NCI-H524 treated with DMSO at 0.1 percent for 48 hours (cell line): ENCODE measurements around the gene EPB41L4A.

Experiments
- DNase-seq: peaks from one replicate; lab custom pipeline; 2025; lab: John Stamatoyannopoulos, UW

Gene EPB41L4A

GRCh38 chr5:112353678-112354077 lies 65.4 kb downstream of the EPB41L4A start:
- no peak for DNase-seq

- no peak for DNase-seq
Measured at GRCh38 chr5:112351225-112351624, 67.9 kb downstream of the EPB41L4A start.

- DNase-seq, result no peak
Measured at GRCh38 chr5:112350626-112351025, 68.5 kb downstream of the EPB41L4A start.

- DNase-seq, result no peak
Measured at GRCh38 chr5:112349371-112349770, 69.7 kb downstream of the EPB41L4A start.

- DNase-seq, result no peak
Measured at GRCh38 chr5:112348915-112349314, 70.2 kb downstream of the EPB41L4A start.

GRCh38 chr5:112348387-112348786 lies 70.7 kb downstream of the EPB41L4A start:
- no peak for DNase-seq

GRCh38 chr5:112346411-112347044 lies 72.5 kb downstream of the EPB41L4A start:
- DNase-seq, result no peak

- no peak for DNase-seq
Measured at GRCh38 chr5:112344540-112344939, 74.5 kb downstream of the EPB41L4A start.

GRCh38 chr5:112342389-112342788 lies 76.7 kb downstream of the EPB41L4A start:
- DNase-seq, result no peak

- DNase-seq, result no peak
Measured at GRCh38 chr5:112339761-112340160, 79.3 kb downstream of the EPB41L4A start.

- no peak for DNase-seq
Measured at GRCh38 chr5:112338681-112339337, 80.3 kb downstream of the EPB41L4A start.

- no peak for DNase-seq
Measured at GRCh38 chr5:112333331-112333781, 85.7 kb downstream of the EPB41L4A start.

GRCh38 chr5:112331892-112332291 lies 87.2 kb downstream of the EPB41L4A start:
- no peak for DNase-seq

- no peak for DNase-seq
Measured at GRCh38 chr5:112329419-112330090, 89.5 kb downstream of the EPB41L4A start.

GRCh38 chr5:112323166-112323565 lies 95.9 kb downstream of the EPB41L4A start:
- DNase-seq, result no peak

- DNase-seq, result no peak
Measured at GRCh38 chr5:112320408-112320807, 98.7 kb downstream of the EPB41L4A start.

GRCh38 chr5:112318346-112318745 lies 100.7 kb downstream of the EPB41L4A start:
- no peak for DNase-seq

- DNase-seq, result no peak
Measured at GRCh38 chr5:112317866-112318265, 101.2 kb downstream of the EPB41L4A start.

GRCh38 chr5:112316731-112317130 lies 102.3 kb downstream of the EPB41L4A start:
- DNase-seq, result no peak

- no peak for DNase-seq
Measured at GRCh38 chr5:112316006-112316405, 103.1 kb downstream of the EPB41L4A start.

GRCh38 chr5:112312295-112313275 lies 106.5 kb downstream of the EPB41L4A start:
- DNase-seq, result no peak

- DNase-seq, result no peak
Measured at GRCh38 chr5:112310746-112311145, 108.3 kb downstream of the EPB41L4A start.
